Mucosa of rectum (tissue), 2 donors: ENCODE measurements around the gene FAM200B.

Experiments used
- H3K27ac ChIP-seq, 2 donors: one replicate each; pipeline ENCODE4 v1.7.0; 2013; ENCODE audit warnings: inconsistent platforms in 2 of 2, low read depth in 2 of 2, low read length in 2 of 2
- H3K27me3 ChIP-seq, 2 donors: one replicate each; pipeline ENCODE4 v1.7.0; 2013; ENCODE audit warnings: low read length in 2 of 2; ENCODE audit not compliant: control insufficient read depth in 2 of 2, insufficient read depth in 2 of 2
- H3K36me3 ChIP-seq, 2 donors: one replicate each; pipeline ENCODE4 v1.7.0; 2013; ENCODE audit warnings: low read length in 2 of 2; ENCODE audit not compliant: control insufficient read depth in 2 of 2, insufficient read depth in 2 of 2
- H3K4me1 ChIP-seq, 2 donors: one replicate each; pipeline ENCODE4 v1.7.0; 2013; ENCODE audit warnings: low read length in 2 of 2, mild to moderate bottlenecking in 1 of 2; ENCODE audit not compliant: control insufficient read depth in 2 of 2, insufficient read depth in 2 of 2
- H3K4me3 ChIP-seq, 2 donors: one replicate each; pipeline ENCODE4 v1.7.0; 2013; ENCODE audit warnings: low read length in 2 of 2
- H3K9ac ChIP-seq, 2 donors: one replicate each; pipeline ENCODE4 v1.7.0; 2013; ENCODE audit warnings: low read length in 2 of 2, low read depth in 1 of 2, mild to moderate bottlenecking in 1 of 2
- H3K9me3 ChIP-seq, 2 donors: one replicate each; pipeline ENCODE4 v1.7.0; 2013; ENCODE audit warnings: low read length in 2 of 2; ENCODE audit not compliant: control insufficient read depth in 2 of 2
- donor health status: healthy.
- donor health status: Normal muscosa, but diverticular disease.

The FAM200B gene

DNA sequence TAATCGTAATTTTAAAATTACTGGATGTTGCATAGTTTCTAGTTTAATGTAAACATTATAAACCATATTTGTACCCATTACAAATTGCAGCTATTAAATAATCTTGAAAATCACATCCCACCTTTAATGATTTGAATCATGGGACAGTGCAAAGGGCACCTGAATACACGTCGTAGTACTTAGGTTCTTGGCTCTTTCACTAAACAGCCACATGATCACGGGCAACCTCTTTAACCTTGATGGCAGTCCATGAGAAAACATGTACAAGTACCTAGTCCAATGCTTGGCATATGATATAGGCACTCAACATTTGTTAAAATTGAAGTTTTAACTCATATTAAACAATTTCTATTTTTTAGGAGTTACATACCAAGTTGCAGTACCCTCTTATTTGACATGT is 14.6 kb upstream of the FAM200B start:
- Histone ChIP-seq H3K36me3 (no peaks in the 10 kb centered on the region), H3K4me1 (peaks cover 0 to 2% of the 10 kb centered on the region in 2 donors), H3K4me3 (no peak overlapping the region), H3K27me3 (no peaks in the 10 kb centered on the region), H3K27ac (no peak overlapping the region), H3K9ac (no peak overlapping the region), H3K9me3 (no peaks in the 10 kb centered on the region)

DNA sequence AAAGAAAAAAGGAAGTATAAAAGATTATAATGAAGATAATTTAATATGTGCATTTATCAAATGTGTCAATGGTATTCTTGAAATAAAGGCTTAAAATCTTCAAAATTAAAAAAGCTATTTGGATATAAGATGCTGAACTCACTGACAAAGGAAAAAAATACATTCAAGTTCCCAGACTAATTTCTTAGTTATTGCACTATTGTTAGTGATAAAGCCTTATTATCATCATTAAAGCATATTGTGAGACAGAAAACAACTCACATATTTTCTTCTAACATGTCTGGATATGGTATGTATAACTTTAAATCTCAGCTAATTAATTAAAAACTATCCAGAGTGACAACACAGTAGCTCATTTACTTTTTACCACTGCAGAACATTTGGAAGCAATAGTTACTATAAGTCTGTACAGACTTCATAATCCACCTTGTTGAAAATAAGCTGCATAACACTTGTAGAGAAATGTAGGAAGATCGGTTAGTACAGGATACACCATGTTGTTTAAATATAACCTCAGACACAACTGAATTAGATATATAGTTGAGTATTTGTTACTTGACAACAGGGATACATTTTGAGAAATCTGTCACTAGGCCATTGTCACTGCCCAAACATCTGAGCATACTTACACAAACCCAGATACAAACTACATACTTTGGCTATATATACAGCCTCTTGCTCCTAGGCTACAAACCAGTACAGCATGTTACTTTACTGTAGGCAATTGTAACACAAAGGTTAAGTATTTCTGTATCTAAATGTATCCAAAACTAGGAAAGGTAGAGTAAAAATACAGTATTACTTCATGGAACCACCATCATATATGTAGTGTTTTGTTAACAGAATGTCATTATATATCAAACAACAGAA is 12.8 kb upstream of the FAM200B start:
- H3K36me3 ChIP-seq: no peaks in the 10 kb centered on the region
- no peaks in the 10 kb centered on the region for H3K9me3 ChIP-seq
- H3K27me3 ChIP-seq: no peaks in the 10 kb centered on the region
- H3K9ac ChIP-seq: no peak overlapping the region
- no peak overlapping the region for H3K4me3 ChIP-seq
- no peak overlapping the region for H3K27ac ChIP-seq
- H3K4me1 ChIP-seq: peaks cover 0 to 2% of the 10 kb centered on the region in 2 donors

DNA sequence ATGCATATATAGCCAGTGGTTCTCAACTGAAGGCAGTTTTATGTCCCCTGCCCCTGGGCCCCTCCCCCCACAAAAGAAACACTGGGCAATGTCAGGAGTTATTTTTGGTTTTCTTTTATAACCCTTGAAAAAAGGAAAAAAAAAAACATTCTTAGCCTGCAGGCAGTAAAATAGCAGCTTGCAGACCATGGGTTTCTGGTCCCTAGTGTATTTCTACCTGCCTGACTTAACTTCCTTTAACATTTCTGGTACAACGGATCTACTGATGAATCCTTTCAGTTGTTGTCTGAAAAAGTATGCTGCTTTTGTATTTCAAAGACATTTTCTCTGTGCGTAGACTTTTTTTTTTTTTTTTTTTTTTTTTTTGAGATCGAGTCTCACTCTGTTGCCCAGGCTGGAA is 11.1 kb upstream of the FAM200B start:
- no peaks in the 10 kb centered on the region for H3K27me3 ChIP-seq
- H3K9ac ChIP-seq: no peak overlapping the region
- H3K4me1 ChIP-seq: peaks cover 0 to 2% of the 10 kb centered on the region in 2 donors
- H3K4me3 ChIP-seq: no peak overlapping the region
- H3K36me3 ChIP-seq: no peaks in the 10 kb centered on the region
- H3K27ac ChIP-seq: no peak overlapping the region
- H3K9me3 ChIP-seq: no peaks in the 10 kb centered on the region

DNA sequence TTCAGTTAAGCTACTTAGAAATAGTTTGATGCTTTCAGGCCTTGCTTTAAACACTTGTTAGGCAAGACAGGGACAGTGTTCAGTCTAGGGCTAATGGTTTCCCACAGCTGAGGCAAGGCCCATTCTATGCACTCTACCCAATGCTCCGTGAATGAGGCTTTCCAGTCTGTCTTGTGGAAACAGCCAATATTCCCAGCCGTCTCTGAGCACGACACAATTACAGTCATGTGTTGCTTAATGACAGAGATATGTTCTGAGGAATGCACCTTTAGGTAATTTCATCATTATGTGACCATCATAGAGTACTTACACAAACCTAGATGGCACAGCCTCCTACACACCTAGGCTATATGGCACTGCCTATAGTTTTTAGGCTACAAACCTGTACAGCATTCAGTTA is 9.5 kb upstream of the FAM200B start:
- Histone ChIP-seq H3K4me1 (no peaks in the 10 kb centered on the region), H3K27ac (no peak overlapping the region), H3K4me3 (no peak overlapping the region), H3K9ac (no peak overlapping the region), H3K36me3 (no peaks in the 10 kb centered on the region), H3K27me3 (no peaks in the 10 kb centered on the region), H3K9me3 (no peaks in the 10 kb centered on the region)

DNA sequence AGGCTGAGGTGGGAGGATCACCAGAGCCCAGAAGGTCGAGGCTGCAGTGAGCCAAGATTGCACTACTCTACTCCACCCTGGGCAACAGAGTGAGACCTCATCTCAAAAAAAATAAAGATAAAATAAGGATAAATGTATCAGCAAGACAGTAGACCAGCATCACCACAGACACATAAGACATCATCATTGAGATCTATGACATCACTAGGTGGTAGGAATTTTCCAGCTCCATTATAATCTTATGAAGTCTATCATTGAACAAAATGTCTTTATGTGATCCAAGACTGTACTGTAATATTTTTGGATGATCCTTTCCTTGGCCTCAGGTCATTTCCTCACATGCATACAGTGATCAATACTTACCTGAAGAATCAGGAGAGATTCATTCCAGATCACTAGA is 8.3 kb upstream of the FAM200B start:
- Histone ChIP-seq H3K4me3 (no peak overlapping the region), H3K4me1 (no peaks in the 10 kb centered on the region), H3K36me3 (no peaks in the 10 kb centered on the region), H3K27ac (no peak overlapping the region), H3K9ac (no peak overlapping the region), H3K27me3 (no peaks in the 10 kb centered on the region), H3K9me3 (no peaks in the 10 kb centered on the region)

DNA sequence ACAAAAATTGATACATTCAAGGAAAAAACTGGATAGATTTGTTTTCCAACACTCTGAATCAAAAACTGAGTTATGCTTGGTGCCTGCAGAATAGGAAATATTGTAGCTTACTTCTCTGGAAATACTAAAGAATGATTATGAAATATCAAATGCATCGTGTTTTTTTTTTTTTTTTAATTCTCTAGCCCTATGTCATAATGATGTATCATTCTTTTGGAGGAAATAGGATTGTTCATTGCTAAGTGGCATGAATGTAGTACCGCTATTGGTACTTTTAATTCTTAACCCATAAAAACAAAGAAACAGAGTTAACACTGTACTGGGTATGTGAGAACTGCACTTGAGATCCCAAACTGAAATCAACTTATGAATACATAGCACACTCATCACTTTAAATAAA is 7.6 kb upstream of the FAM200B start:
- Histone ChIP-seq H3K9ac (no peak overlapping the region), H3K4me1 (no peaks in the 10 kb centered on the region), H3K36me3 (no peaks in the 10 kb centered on the region), H3K27me3 (no peaks in the 10 kb centered on the region), H3K4me3 (no peak overlapping the region), H3K9me3 (no peaks in the 10 kb centered on the region), H3K27ac (no peak overlapping the region)

DNA sequence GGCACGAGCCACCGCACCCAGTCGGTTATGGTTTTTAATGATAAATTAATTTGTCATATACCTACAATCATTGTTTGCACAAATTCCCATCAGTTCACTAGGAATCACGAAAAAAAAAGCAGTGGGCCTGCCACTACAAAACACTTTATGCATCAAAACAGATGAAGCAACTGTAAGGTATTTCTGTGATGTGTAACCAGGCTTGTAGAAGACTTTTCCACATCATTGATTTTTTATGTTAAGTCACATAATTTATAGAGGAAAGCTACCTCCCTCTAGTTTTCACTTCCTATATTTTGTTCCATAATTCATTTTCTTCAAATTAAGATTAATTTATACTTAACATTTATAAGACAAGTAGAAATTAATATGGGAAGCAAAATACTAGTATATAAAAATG is 6.7 kb upstream of the FAM200B start:
- no peaks in the 10 kb centered on the region for H3K4me1 ChIP-seq

DNA sequence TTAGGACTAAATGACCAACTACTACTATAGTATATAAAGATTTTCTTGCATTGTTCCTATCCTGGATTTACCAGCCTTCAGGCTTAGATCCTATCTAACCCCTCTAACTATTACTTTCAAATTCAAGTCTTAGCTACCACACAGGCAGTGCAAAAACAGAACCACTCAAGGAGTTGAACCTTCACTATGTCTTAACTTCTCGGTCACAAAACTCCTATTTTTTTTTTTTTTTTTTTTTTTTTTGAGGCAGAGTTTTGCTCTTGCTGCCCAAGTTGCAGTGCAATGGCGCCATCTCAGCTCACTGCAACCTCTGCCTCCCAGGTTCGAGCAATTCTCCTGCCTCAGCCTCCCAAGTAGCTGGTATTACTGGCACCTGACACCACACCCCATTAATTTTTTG is 6.3 kb upstream of the FAM200B start:
- Histone ChIP-seq H3K27me3 (no peaks in the 10 kb centered on the region), H3K27ac (no peak overlapping the region), H3K9me3 (no peaks in the 10 kb centered on the region), H3K4me3 (no peak overlapping the region), H3K36me3 (no peaks in the 10 kb centered on the region), H3K9ac (no peak overlapping the region), H3K4me1 (no peaks in the 10 kb centered on the region)

More for the DNA sequence above, 6.7 kb upstream of the FAM200B start:
- H3K4me3 ChIP-seq: no peak overlapping the region
- H3K27ac ChIP-seq: no peak overlapping the region
- no peaks in the 10 kb centered on the region for H3K27me3 ChIP-seq
- no peaks in the 10 kb centered on the region for H3K9me3 ChIP-seq
- no peak overlapping the region for H3K9ac ChIP-seq
- H3K36me3 ChIP-seq: no peaks in the 10 kb centered on the region

DNA sequence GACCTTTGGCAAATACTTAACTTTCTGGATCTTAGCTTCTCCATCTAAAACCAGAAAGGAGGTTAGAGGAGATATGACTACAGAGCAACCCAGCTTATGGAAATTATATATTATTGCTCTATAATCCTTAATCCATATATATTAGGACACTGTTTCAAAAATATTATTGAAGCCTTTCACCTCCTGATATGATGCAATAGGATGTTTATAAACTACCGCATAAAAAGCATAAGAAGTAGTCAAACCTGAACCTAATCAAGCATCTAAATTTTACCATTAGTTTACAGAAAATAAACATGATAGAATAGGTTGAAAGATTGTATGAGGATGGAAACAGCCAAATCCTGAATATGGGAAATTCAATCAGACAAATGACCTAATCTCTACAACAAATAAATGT is 5.6 kb upstream of the FAM200B start:
- Histone ChIP-seq H3K9ac (no peak overlapping the region), H3K4me3 (no peak overlapping the region), H3K27me3 (no peaks in the 10 kb centered on the region), H3K36me3 (no peaks in the 10 kb centered on the region), H3K9me3 (no peaks in the 10 kb centered on the region), H3K27ac (no peak overlapping the region), H3K4me1 (peaks cover 0 to 1% of the 10 kb centered on the region in 2 donors)

DNA sequence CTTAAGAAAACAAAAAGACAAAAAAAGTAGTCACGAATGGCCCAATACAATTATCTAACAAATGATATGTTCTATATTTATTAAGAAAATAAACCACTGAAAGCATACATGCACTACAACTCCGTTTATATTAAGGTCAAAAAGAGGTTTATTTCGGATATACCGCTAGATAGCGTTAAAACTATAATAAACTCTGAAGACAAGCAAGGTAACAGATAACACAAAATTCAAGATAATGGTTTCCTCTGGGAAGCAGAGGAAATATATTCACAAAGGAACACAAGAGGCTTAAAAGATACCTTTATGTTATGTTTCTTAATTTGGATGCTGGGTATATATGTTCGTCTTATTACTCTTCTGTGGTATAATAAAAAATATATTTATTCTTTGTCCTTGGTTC is 4.7 kb upstream of the FAM200B start:
- no peak overlapping the region for H3K4me3 ChIP-seq
- no peak overlapping the region for H3K27ac ChIP-seq
- no peaks in the 10 kb centered on the region for H3K9me3 ChIP-seq
- H3K9ac ChIP-seq: no peak overlapping the region
- H3K4me1 ChIP-seq: peaks cover 0 to 3% of the 10 kb centered on the region in 2 donors
- H3K27me3 ChIP-seq: no peaks in the 10 kb centered on the region
- H3K36me3 ChIP-seq: no peaks in the 10 kb centered on the region
